GM12878 (cell line): ENCODE results near the gene B3GNT3. TPM values are rescaled to one million over a fixed set of nuclear protein-coding genes. Genes with fewer than 3 reads are reported as not detected.

Experiments
- ATAC-seq: fragments of 200-7000 bp; cut with Tn5 transposase; 3 replicates; pipeline ENCODE4 v1.9.1; 2020; ENCODE audit warnings: mild to moderate bottlenecking, moderate library complexity
- BruUV-seq: library from RNA; stranded (reverse); fragments of 400-500 nt; replicated peaks from 2 replicates; lab custom pipeline; 2021; lab: Mats Ljungman, UMichigan
- CTCF ChIA-PET: fragments of 300-600 bp; sonication (Branson Sonifier 250); formaldehyde crosslinking; extraction: SDS; loops from one replicate; lab custom pipeline; 2021; ENCODE audit warnings: inconsistent platforms; lab: Yijun Ruan, JAX
- POLR2A ChIA-PET: fragments of 350-600 bp; formaldehyde crosslinking; extraction: SDS; loops from one replicate; lab custom pipeline; 2021; ENCODE audit warnings: inconsistent platforms; lab: Charles Lee
- RAD21 ChIA-PET: fragments of 300-600 bp; sonication (Branson Sonifier 250); formaldehyde crosslinking; loops from one replicate; lab custom pipeline; 2023; ENCODE audit warnings: antibody characterized with exemption; ENCODE audit not compliant: unreplicated experiment; lab: Charles Lee
- SMC1A ChIA-PET: fragments of 300-600 bp; sonication (Branson Sonifier 250); formaldehyde crosslinking; loops from one replicate; lab custom pipeline; 2023; ENCODE audit not compliant: unreplicated experiment, uncharacterized antibody; lab: Charles Lee
- DNase-seq: peaks from one replicate; pipeline ENCODE4 v3.0.0-alpha.2; 2011; ENCODE audit warnings: low read depth, low spot score
- FAIRE-seq: peaks from 3 replicates; lab custom pipeline; 2011; peaks lifted over from hg19 to GRCh38; lab: Jason Lieb, UNC
- H2AFZ ChIP-seq: 2 replicates; pipeline ENCODE4 v1.6.0; 2011; ENCODE audit warnings: low read depth, low read length, control low read depth; ENCODE audit not compliant: control insufficient read depth
- H3K27ac ChIP-seq: 2 replicates; pipeline ENCODE4 v1.5.1; 2011; ENCODE audit warnings: control low read depth; ENCODE audit not compliant: control insufficient read depth, insufficient read depth
- H3K27me3 ChIP-seq, 2 experiments: replicated peaks in 1 of 2; 2 replicates each; pipeline versions ENCODE4 v1.6.0 to v1.6.1; 2011; ENCODE audit warnings: low read length in 1 of 2; ENCODE audit not compliant: control insufficient read depth in 2 of 2, insufficient read depth in 2 of 2
- H3K36me3 ChIP-seq, 2 experiments: 2 replicates each; pipeline ENCODE4 v1.5.1; 2011; ENCODE audit warnings: low read length in 1 of 2; ENCODE audit not compliant: control insufficient read depth in 2 of 2, insufficient read depth in 2 of 2
- H3K4me1 ChIP-seq: 2 replicates; pipeline ENCODE4 v1.6.1; 2011; ENCODE audit warnings: mild to moderate bottlenecking, low read length, moderate library complexity, mixed read lengths; ENCODE audit not compliant: control insufficient read depth, insufficient read depth
- H3K4me2 ChIP-seq: 2 replicates; pipeline ENCODE4 v1.6.0; 2011; ENCODE audit warnings: control low read depth; ENCODE audit not compliant: control insufficient read depth, insufficient read depth
- H3K4me3 ChIP-seq: fragments of 200-600 bp; sonication (generic); 2 replicates; pipeline ENCODE4 v1.5.1; 2016
- H3K79me2 ChIP-seq: 2 replicates; pipeline ENCODE4 v1.6.0; 2011; ENCODE audit warnings: low read length; ENCODE audit not compliant: control insufficient read depth, insufficient read depth
- H3K9ac ChIP-seq: 2 replicates; pipeline ENCODE4 v1.8.0; 2011; ENCODE audit warnings: low read length, control low read depth, mixed read lengths; ENCODE audit not compliant: control insufficient read depth, insufficient read depth
- H3K9me3 ChIP-seq: replicated peaks from 3 replicates; pipeline ENCODE4 v1.5.1; 2011; ENCODE audit warnings: mild to moderate bottlenecking, low read length; ENCODE audit not compliant: control insufficient read depth, insufficient read depth
- H4K20me1 ChIP-seq: 2 replicates; pipeline ENCODE4 v1.6.0; 2011; ENCODE audit not compliant: control insufficient read depth, insufficient read depth
- CEBPZ ChIP-seq: fragments of 150-350 bp; IDR thresholded peaks from 2 replicates; pipeline ENCODE4 v1.6.1; 2016; ENCODE audit warnings: low read depth, low read length
- DPF2 ChIP-seq: fragments of 450-650 bp; IDR thresholded peaks from 2 replicates; pipeline ENCODE4 v1.6.1; 2017; ENCODE audit warnings: mild to moderate bottlenecking
- SP1 ChIP-seq: IDR thresholded peaks from one replicate; pipeline ENCODE4 v1.6.1; 2011; ENCODE audit warnings: low read depth, low read length
- ZNF207 ChIP-seq: fragments of 450-650 bp; IDR thresholded peaks from 2 replicates; pipeline ENCODE4 v1.6.1; 2014; ENCODE audit warnings: antibody characterized with exemption, mild to moderate bottlenecking, borderline replicate concordance
- WGBS: methylation state at CpG from one replicate; pipeline ENCODE4 v1.1.6; 2016; ENCODE audit warnings: low lambda C conversion rate; ENCODE audit not compliant: insufficient replicate concordance, insufficient coverage; ENCODE audit errors: missing lambda C conversion rate; 5-methylcytosine and 5-hydroxymethylcytosine counted together
- in situ Hi-C: fragments of 300-500 bp; cut with MboI; formaldehyde crosslinking; loops from 9 replicates; pipeline ENCODE4 v1.14.3; 2018; ENCODE audit warnings: mixed read lengths
- intact Hi-C: fragments of 100-400 bp; cut with micrococcal nuclease; formaldehyde crosslinking; loops from one replicate; pipeline ENCODE4 v1.14.2; 2022; ENCODE audit not compliant: unreplicated experiment
- polyA plus RNA-seq, 11 experiments: library from polyadenylated mRNA; depleted of rRNA in 4 of 11; unstranded in 6 of 11; stranded (reverse) in 5 of 11; fragments of >200 nt; fragmentation: Nextera tagmentation in 4 of 11; fragmentation: Illumina TruSeq in 1 of 11; extraction: Ambion mirVana in 4 of 11; extraction: Trizol in 1 of 11; gene quantifications; 1 replicate in 1 of 11; 2 replicates in 10 of 11; pipeline versions ENCODE4 v1.2.1 to v1.2.3, GENCODE V29; 2011 to 2016; ENCODE audit warnings: inconsistent platforms in 2 of 11, missing spikeins in 2 of 11, low read depth in 1 of 11
- total RNA-seq, 4 experiments: library from RNA; depleted of rRNA in 3 of 4; stranded (reverse); fragments of >200 nt in 3 of 4; fragmentation: Illumina TruSeq in 1 of 4; extraction: Trizol in 1 of 4; gene quantifications; 2 replicates each; pipeline versions ENCODE4 v1.2.1 to v1.2.3, GENCODE V29; 2013 to 2021

The B3GNT3 gene
- total and polyA plus RNA-seq, 10 of the 15 experiments (the other 5 are each of a cell fraction or from before 2014, with no cell fraction given), result not detected

DNA sequence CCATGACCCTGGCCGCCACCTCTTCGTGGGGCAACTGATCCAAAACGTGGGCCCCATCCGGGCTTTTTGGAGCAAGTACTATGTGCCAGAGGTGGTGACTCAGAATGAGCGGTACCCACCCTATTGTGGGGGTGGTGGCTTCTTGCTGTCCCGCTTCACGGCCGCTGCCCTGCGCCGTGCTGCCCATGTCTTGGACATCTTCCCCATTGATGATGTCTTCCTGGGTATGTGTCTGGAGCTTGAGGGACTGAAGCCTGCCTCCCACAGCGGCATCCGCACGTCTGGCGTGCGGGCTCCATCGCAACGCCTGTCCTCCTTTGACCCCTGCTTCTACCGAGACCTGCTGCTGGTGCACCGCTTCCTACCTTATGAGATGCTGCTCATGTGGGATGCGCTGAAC, 16.7 kb downstream of the B3GNT3 start:
- no peaks in the 10 kb centered on the region for H4K20me1 ChIP-seq
- H2AFZ ChIP-seq, result no peak overlapping the region
- H3K9ac ChIP-seq, result no peak overlapping the region
- intact Hi-C loops (no loop called here), in situ Hi-C loops (no loop called here)
- no peak overlapping the region for H3K27ac ChIP-seq
- no peak overlapping the region for H3K4me2 ChIP-seq
- no peaks in the 10 kb centered on the region for H3K9me3 ChIP-seq
- H3K79me2 ChIP-seq, result no peaks in the 10 kb centered on the region
- no peak overlapping the region for H3K4me3 ChIP-seq
- ATAC-seq (no peak), FAIRE-seq (no peak), DNase-seq (no peak)
- ChIA-PET POLR2A (no interaction called here), RAD21 (no interaction called here), CTCF (interaction anchor here (0.7 kb wide), 1 partner anchor 1720 kb away, joined by 3 read pairs; no protein-coding TSS in a partner anchor), SMC1A (no interaction called here)
- H3K36me3 ChIP-seq, result no peaks in the 10 kb centered on the region
- peaks cover 4% of the 10 kb centered on the region in 2 experiments; a peak in 3 of 4 replicates for H3K27me3 ChIP-seq
- WGBS, result 60% methylated on average over 20 of the region's 20 CpGs
- BruUV-seq, result no TSS peak
- TF ChIP-seq CEBPZ, result no peak
- TF ChIP-seq DPF2, result no peak
- no peaks in the 10 kb centered on the region for H3K4me1 ChIP-seq

DNA sequence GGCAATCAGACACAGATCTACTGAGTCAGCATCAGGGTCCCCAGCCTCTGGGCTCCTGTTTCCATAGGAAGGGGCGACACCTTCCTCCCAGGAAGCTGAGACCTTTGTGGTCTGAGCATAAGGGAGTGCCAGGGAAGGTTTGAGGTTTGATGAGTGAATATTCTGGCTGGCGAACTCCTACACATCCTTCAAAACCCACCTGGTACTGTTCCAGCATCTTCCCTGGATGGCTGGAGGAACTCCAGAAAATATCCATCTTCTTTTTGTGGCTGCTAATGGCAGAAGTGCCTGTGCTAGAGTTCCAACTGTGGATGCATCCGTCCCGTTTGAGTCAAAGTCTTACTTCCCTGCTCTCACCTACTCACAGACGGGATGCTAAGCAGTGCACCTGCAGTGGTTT, 17.2 kb downstream of the B3GNT3 start:
- intact Hi-C loops, result no loop called here
- in situ Hi-C loops, result no loop called here
- TF ChIP-seq ZNF207, result no peak
- TF ChIP-seq SP1, result no peak
- Histone ChIP-seq H3K79me2 (no peaks in the 10 kb centered on the region), H3K36me3 (no peaks in the 10 kb centered on the region), H3K9me3 (no peaks in the 10 kb centered on the region), H4K20me1 (no peaks in the 10 kb centered on the region), H2AFZ (no peak overlapping the region), H3K9ac (no peak overlapping the region), H3K27ac (no peak overlapping the region), H3K27me3 (peaks cover 4% of the 10 kb centered on the region in 2 experiments; a peak in 3 of 4 replicates), H3K4me3 (no peak overlapping the region), H3K4me1 (no peaks in the 10 kb centered on the region), H3K4me2 (no peak overlapping the region)
- ChIA-PET POLR2A (no interaction called here), SMC1A (no interaction called here), CTCF (interaction anchor here (0.7 kb wide), 1 partner anchor 1721 kb away, joined by 3 read pairs; no protein-coding TSS in a partner anchor), RAD21 (no interaction called here)
- no peak for DNase-seq
- no peak for FAIRE-seq
- BruUV-seq, result no TSS peak
- ATAC-seq, result no peak
- WGBS, result 29% methylated on average over 5 of the region's 5 CpGs
